Heart left ventricle (tissue), 13 donors: Measurements from ENCODE around the gene NUP62.

Experiments
- CTCF ChIP-seq, 12 donors: fragments of 200-600 bp; sonication (generic) in 4 of 12; IDR thresholded peaks; one replicate each; pipeline versions ENCODE4 v1.5.0 to v1.8.0; 2018 to 2022; ENCODE audit warnings: antibody characterized with exemption in 12 of 12, mild to moderate bottlenecking in 5 of 12
- POLR2A ChIP-seq, 2 donors: fragments of 450-650 bp; IDR thresholded peaks; one replicate each; pipeline ENCODE4 v1.6.1; 2017; ENCODE audit warnings: antibody characterized with exemption in 2 of 2, mild to moderate bottlenecking in 2 of 2, moderate library complexity in 2 of 2
- donor health status: ischemic (EF 13 %, LVEDD 7.1; RV severe dilation, severe dysfunction).
- donor health status: DM: no; HTN: yes; CAD: no.
- donor health status: DM: no; HTN: no; CAD: no.
- donor health status: ischemic (EF 25% LVEDD 6.9; RV normal size, moderate dysfunction).
- donor health status: ischemic (EF 25% LVEDD 5.7; RV mildly dilated, moderate dysfunction).
- donor health status: ischemic (EF 35%, LVEDD 5.7; RV mildly dilated, moderate dysfunction).
- donor health status: nonischemic (EF 11% LVEDD 7.7; RV severe dilation, severe dysfunction).
- donor health status: DM: yes; HTN: yes; CAD: no.
- donor health status: PGD.
- donor health status: ischemic (EF 29% LVEDD 5.4; RV normal size, mild dysfunction).
- donor health status: nonischemic (EF 23%, LVEDD 6.1; RV moderate dilation, normal function).

GRCh38 chr19:49876422-49877019 lies 52.8 kb downstream of the NUP62 start:
- TF ChIP-seq CTCF (IDR thresholded peaks at IDR 0.05) (no peak), POLR2A (IDR thresholded peaks at IDR 0.05) (peak in 1 of 2 donors; percentile 54)
